NCI-H226 (cell line): ENCODE results near the gene TSPAN18.

Experiments used
- DNase-seq: peaks from one replicate; pipeline ENCODE4 v3.0.0-alpha.2; 2015

The TSPAN18 gene

DNA sequence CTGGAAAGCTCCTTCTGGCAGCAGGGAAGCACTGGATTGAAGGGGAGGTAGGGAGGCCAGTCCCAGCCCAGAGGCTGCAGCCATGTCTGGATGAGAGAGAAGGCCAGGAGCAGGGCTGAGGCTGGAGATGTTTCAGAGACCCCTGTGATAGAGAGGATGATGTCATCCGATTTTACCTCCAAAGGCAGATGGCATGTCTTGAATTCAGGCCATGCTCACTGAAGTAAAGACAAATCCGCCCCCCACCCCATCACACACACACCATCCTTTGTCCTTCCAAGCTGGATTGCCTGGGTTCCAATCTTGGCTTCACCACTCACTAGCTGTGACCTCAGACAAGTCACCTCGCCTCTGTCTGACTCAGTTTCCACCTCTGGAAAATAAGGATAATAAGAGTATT lies 176.8 kb downstream of the TSPAN18 start:
- no peak for DNase-seq

DNA sequence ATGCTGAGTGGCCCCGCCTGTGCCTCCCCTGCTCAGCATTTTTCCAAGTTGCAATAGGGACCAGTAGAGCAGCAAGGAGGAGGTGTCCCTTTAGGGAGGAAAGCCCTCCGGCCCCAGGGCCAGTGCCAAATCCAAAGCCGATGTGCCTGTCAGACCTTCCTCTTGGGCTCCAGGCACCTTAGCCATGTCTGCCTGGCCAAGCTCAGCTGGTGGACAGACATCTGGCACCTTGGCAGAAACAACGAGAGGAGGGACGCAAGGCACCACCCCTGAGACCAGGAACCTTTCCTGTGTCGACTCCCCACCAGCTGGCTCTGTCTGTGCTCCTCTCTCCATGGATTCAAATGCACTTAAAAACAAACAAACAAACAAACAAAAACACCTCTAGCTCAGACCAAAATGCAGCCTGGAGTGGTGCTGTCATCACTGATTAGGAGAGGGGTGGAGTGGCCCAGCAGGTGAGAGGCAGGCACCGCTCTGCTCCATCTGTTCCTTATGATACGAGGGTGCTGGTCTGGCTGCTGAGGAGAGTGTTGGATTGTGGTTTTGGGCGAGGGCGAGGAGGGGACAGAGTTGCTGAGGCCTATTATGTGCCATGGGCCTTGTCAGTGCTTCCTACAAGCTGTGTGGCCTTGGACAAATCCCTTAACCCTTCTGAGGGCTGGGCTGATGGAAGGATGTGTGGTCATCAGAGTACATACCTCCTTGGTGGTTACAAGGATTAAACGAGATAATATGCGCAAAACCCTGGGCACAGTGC lies 177.7 kb downstream of the TSPAN18 start:
- DNase-seq = no peak

GRCh38 chr11:44905131-44905866 lies 178.5 kb downstream of the TSPAN18 start:
- DNase-seq = no peak

DNA sequence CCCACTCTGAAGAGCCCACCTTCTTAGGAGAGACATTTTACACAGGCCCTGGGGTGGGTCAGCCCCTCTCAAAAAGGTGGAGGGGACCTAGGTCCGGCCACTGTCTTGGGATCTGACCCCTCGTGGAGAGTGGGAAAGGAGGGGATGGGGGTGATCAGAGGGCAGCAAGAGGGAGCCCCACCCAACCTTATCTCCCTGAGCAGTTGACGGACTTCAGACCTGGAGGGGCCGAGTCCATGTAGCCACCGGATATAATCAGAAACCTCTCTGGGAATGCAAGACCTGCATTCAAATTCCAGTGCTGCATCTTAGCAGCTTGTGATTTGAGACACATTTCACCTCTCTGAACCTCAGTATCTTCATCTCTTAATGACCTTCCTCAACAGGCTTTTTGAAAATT lies 179.9 kb downstream of the TSPAN18 start:
- DNase-seq = no peak

GRCh38 chr11:44909557-44909956 lies 182.8 kb downstream of the TSPAN18 start:
- no peak for DNase-seq

DNA sequence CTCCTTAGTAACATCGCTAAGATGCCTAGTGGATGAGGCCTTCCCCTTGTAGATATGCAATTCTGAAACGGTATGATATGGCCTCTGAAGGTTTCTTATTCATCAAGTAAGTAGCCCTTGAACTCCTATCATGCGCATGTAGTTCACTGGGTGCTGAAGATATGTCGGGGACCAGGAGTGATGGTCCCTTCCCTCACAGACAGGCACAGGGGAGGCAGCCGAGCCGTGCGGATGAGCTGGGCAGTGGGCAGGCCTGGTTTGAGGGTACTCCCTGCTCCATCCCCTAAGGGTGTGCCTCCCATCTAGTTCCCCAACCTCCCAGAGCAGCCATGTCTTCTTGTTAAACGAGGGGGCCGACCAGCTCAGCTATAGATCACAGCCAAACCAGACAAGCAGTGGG lies 183.8 kb downstream of the TSPAN18 start:
- DNase-seq = no peak

- peak; percentile 23 for DNase-seq
These were observed 184.5 kb downstream of the TSPAN18 start for GRCh38 chr11:44911029-44911814.

- no peak for DNase-seq
These were observed 185.7 kb downstream of the TSPAN18 start for GRCh38 chr11:44912270-44912987.

- no peak for DNase-seq
These were observed 186.7 kb downstream of the TSPAN18 start for GRCh38 chr11:44913502-44913901.

- DNase-seq = no peak
These were observed 187.3 kb downstream of the TSPAN18 start for GRCh38 chr11:44914105-44914504.

DNA sequence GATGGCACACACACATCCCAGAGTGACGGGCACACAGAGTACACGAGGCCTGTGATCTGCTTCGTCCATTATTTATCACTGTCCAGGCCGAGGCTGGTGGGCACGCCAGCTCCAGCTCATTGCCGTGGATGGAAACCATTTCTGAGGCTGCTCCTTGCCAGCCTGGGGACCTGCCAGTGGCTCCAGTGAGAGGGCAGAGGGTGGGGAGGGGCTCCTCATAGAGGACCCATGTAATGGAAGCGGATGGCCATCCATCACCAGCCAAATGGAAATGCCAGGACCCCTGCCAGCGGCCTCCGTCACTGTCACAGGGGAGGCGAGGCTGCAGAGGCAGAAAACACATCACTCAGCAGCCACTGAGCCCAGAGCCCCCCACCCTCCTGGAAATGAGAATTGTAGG lies 188.2 kb downstream of the TSPAN18 start:
- no peak for DNase-seq

- DNase-seq = no peak
These were observed 188.9 kb downstream of the TSPAN18 start for GRCh38 chr11:44915621-44916020.

DNA sequence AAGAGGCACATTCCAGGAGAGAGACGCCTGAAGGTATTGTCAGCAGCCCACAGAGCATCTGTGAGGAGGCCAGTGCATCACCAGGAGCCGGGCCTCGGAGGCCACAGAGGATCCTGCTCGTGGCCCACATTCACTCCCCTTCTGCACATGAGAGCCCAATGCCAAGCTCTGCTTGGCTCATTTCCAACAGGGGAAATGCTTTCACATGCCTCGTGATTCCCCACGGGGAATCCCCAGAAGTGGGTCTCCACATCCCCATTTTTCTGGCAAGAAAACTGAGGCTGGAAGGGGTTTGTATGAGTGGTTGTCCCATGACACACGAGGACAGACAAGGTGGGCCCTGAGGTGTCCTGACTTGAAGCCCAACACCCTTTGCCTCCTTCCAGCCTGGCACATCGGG lies 189.6 kb downstream of the TSPAN18 start:
- no peak for DNase-seq

GRCh38 chr11:44916801-44917385 lies 190.1 kb downstream of the TSPAN18 start:
- DNase-seq = no peak

DNA sequence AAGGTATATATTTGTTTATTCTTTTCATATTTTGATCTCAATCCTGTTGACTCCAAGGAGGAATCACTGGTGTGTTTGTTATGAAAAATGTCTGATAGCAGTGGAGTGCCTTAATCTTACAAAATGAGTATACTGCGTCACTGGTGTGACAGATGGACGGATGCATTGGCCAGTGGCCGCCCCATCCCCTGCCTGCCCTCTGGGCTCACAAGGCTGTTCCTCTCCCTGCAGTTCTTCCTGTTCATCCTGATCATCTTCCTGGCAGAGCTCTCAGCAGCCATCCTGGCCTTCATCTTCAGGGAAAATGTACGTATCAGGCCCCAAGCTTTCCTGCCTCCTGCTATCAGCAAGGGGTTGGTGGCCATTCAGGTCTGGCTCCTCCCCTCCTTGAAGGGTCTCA lies 191.0 kb downstream of the TSPAN18 start:
- no peak for DNase-seq

DNA sequence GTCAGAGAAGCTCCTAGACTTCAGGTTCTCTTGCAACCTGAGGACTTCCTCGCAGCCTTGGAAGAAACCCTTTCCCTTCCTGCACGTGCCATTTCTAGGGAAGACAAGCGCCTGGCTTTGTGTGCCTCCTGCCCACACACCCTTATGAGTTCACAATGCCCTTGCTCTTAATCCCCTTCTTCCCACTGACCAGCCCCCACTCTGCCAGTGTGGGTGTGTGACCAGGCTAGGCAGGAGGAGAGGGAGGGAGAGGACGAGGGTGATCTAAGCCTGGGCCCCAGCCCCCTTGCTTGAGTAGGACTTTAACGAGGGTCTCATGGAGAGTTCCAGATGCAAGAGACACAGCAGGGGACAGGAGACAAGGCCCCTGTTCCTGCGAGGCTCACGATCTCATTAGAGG lies 193.7 kb downstream of the TSPAN18 start:
- no peak for DNase-seq

- DNase-seq = no peak
These were observed 196.4 kb downstream of the TSPAN18 start for GRCh38 chr11:44923115-44923514.

DNA sequence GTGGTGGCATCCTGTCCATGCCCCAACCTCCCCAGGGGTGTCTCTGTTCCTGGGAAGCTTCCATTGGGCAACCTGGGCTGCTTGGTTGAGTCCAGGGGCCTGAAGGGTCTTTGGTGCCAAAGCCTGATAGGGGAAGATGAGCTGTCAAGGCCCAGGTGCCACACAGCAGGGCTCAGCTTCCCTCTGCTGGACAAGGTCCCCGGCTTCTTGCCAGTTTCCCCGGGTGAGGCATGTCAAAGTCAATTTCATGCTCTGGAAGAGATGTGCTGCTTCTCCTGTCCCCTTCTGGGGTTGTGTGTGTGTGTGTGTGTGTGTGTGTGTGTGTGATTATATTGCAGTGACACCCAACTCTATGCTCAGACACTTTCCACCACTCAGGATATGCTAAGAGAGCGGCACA lies 197.0 kb downstream of the TSPAN18 start:
- no peak for DNase-seq

DNA sequence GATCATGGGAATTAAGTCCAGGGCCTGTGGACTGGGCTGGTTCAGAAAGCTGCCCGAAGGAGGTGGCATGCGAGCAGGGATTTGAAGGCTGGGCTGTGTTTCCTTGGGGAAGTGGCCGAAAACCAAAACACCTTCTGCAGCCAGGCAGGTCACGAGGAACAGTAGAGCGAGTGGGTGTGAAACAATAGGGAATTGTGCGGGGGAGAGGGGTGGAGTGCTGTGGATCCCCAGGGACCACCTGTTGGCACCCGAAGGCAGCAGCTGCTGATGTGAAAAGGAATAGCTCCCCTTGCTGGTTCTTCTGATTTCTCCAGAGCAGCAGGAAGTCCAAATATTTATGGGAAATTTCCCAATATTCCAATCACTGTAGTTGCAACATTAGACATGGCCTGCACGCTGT lies 199.3 kb downstream of the TSPAN18 start:
- DNase-seq = no peak

DNA sequence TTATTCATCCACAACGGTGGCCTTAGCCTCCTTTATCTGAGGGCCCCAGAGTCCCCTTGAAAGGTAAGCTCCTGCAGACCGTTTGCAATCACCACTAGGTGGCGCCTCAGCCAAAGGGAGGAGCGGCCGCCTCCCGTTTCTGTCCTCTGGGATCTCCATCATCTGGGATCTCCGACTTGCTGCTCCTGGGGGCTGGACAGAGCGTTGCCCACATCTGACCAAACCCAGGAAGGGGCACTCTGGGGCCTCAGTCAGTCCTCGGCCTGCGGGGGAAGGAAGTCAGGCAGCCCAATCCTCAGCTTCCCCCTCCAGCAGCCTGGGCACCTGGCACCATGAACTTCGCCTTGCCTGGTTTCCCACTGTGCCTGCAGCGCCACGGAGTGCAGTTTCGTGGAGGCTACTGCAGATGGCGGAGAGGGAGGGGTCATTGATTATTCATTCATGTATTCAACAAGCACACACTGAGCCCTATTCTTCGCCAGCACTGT lies 200.5 kb downstream of the TSPAN18 start:
- peak; percentile 53 for DNase-seq

DNA sequence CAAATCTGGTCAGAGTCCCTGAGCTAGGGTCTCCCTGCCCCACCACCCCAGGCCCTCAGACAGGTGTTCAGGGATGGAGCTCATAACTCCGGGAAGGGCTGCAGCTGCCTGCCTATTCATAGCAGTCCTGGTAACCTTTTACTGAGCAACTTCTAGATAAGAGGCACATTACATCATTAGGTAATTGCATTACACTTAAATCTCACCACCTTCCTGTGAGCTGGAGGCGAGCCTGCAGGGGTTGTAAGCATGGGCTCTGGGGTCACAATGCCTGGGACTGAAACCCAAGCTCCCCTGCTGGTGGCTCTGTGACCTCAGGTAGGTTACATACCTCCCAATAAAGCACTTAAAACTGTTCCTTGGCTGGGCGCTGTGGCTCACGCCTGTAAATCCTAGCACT lies 201.4 kb downstream of the TSPAN18 start:
- no peak for DNase-seq

DNA sequence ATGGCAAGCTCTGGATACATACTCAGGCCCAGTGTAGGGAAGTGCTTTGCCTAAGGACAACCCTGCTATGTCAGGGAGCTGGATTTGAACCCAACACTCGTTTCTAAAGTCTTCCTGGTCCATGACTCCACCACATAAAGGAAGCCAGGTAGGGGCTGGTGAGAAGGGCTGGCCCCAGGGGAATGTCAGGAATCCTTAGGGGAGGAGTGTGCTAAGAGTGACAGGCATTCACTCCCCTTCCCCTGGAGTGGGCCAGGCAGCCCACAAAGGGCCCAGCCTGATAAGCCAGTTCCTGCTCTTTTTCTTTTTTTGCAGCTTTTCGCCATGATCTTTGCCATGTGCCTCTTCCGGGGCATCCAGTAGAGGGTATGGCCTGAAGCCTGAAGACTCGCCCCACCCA lies 202.1 kb downstream of the TSPAN18 start:
- DNase-seq = peak; percentile 39
